Fibroblast of upper back skin (primary cell): ENCODE results near the gene GTF3A.

ENCODE experiments used
- DNase-seq: peaks from one replicate; pipeline ENCODE4 v3.0.0-alpha.2; 2013

The GTF3A gene

DNA sequence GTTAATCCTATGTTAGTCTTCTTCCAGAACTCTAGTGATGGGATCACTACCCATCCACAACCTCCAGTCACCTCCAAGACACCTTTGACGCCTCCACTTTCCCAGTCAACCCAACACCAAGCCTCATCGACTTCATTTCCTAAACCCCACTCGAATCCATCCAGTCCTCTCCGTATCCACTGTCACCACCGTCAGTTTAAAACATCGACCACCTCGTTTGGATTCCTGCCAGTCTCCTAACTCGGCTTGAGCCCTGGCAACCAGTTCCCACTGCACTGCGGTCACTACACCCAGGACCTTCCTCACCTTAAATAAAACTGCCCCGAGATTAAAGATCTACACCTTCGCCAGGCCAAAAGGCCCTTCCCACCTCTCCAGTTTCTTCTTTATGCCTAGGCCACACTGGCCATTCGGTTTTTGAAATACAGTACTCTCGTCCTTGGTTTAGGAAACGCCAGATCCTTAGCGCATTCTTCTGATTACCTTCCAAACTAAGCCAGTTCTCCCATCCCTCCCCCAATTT lies 24.7 kb downstream of the GTF3A start:
- DNase-seq, result no peak

DNA sequence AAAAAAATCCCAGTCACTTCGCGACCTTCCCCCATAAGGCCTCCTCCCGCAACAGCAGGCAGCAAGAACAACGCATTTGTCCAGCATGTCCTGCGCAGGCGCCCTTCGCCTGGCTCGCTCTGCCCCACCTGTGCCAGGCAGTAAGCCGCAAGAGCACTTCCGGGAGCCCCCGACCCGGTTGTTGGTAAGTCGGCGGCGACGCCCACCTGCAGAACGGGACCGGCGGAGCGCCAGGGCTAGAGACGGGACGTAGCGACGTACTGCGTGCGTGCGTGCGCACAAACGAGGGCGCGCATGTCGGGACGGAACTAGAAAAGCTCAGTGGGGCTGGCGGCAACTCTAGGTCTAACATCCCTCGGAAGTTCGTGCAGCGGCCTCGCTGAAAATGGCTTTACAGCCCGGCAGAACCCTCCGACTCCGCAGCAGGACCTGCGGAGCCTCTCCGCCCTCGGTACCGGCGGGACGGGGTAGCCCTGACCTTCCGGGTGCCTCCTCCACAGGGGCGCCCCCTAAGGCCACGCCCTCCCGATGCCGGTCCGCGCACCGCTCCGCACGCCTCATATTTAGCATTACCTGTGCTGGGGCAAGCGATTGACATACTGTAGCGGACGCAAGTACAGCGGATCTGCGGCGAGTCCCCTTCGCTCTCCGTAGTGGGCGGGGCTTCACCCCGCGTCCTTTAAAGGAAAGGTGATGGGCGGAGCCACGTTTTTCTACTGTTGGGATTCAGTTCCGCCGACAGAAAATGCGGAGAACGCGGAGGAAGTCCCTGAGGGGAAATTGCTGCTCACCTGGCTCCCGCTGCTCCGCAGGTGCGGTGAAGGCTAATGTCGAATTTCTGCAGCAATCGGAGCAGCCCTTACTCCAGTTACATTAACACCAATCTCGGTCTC lies 25.8 kb downstream of the GTF3A start, which contains the start of gene MTIF3:
Gene MTIF3 (minus strand): TSS at position 629 of the 893 bp plus-strand sequence. CDS start 10,116 bp downstream, outside the sequence.
- DNase-seq, result peak; percentile 90

DNA sequence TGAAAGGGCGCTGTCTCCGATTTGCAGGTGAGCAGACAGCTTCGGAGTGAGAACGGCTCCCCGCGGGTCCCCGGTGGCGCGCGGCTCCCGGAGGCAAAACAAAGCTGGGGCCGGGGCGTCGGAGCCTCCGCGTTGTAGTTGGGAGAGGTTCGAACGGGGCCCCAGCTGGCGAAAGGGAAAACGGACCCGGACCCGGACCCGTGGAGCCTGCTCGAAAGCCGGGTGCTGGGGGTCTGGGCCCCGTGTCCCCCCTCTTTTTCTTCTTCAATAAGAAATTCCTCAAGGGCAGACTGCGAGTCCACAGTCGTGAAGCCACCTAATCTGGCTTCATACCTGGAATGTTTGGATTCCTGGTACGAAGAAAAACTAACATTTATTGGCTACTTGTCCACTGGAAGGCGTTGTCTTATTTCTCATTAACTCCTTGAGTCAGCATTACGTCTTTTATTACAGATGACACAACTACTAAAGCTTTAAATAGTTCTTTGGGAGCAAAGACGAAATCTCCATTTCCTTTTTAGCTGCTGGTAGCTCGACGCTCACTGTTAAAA lies 26.6 kb downstream of the GTF3A start:
- DNase-seq, result peak; percentile 25

DNA sequence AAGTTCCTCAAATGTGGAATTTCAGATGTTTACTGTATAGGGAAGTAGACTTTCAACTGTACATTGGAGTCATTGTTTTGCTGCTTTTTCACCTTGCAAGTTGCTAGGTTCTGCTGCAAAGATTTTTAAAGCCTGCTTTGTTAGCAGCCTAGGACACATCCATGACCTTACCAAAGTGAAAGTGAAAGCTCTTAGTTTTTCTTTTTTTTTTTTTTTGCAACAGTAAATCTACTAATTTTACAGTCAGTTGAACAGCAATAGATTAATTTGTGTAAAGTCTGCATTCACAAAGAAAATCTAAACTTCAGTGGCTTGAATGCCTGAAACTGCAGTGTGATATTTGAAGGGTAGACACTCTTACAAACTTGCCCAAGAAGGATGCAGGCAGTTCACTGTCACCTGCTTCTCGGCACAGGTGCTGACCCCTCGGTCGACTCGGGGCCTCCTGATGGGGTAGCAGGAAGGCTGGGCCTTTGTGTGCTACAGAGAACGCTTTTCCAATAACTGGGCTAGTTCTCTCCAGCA lies 31.0 kb downstream of the GTF3A start:
- DNase-seq, result no peak

DNA sequence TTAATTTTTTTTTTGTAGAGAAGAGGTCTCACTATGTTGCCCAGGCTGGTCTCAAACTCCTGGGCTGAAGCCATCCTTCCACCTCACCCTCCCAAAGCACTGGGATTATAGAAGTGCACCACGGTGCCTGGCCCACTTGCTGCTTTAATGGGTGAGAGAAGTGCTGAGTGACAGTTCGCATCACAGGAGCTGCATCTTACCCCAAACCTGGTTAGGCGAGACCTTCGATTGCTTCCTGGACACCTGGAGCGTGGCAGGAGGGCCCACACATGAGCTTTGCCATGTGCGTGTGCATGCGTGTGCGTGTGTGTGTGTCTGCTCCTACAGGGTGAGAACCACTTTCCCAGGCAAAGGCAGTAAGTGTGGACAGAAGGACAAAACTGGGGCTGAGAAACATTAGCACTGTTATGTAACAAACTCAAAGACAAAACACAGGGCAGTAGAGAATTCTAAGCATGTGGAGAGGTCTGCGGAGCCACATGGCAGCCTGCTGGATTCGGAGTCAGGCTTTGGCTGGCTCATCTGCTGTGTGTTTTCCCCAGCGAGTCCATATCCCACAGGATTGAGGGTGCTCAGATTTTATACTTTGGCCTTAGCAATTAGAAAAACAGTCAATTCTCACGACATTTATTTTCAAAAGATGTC lies 37.6 kb downstream of the GTF3A start:
- DNase-seq, result peak; percentile 11

DNA sequence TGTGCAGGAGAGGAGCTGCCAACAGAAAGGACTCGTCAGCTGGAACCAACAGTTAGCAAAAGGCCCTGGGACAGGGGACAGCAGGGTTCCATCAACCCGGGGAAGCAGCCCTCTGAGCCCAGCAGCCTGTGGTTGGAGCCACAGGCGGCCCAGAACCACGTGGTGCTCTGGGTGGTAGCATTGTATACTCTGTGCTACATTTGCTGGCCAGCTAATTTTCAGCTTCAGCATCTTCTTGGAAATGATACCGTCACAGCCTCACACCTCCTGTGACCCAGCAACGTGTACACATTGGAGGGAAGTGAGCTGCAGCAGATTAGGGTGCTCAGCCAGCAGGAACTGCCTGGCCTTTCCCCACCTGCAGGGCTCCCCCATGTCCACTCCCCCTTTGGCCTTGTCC lies 39.1 kb downstream of the GTF3A start:
- no peak for DNase-seq

DNA sequence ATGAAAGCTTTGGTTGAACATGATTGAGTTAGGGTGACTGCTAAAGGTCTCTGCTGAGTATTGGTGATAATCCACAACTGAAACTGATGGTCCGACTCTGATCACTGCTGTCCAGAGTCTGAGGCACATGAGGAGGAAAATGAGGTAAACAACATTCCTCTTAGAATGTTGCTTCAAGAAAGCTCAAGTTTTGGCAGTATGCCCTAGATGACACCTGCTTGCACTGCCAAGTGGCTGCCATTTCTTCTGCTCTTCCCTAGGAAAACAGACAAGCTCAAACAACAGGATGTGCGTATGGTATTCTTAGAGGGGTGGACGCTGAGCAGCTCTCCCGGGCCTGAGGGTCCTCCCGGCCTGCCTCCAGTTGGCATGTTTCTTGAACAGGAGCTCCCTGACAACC lies 41.2 kb downstream of the GTF3A start:
- DNase-seq, result no peak

DNA sequence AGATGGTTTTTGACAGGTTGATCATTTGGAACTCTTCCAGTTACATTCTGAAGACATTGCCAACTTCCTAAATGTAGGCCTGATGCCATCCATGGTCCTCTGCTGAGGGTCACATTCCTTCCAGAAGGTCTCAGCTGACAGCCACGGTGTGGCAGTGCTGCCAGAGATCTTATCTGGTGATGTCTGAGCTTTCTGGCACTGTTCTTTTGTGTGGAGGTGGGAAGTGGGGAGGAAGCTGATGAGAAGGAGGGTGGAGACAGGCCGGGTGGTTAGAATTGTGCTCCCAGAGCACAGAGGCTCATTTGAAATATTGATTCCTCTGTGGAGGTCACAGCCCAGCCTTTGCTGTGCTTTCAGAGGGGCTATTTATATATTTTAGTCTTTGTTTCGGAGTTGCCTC lies 42.1 kb downstream of the GTF3A start:
- DNase-seq, result no peak

DNA sequence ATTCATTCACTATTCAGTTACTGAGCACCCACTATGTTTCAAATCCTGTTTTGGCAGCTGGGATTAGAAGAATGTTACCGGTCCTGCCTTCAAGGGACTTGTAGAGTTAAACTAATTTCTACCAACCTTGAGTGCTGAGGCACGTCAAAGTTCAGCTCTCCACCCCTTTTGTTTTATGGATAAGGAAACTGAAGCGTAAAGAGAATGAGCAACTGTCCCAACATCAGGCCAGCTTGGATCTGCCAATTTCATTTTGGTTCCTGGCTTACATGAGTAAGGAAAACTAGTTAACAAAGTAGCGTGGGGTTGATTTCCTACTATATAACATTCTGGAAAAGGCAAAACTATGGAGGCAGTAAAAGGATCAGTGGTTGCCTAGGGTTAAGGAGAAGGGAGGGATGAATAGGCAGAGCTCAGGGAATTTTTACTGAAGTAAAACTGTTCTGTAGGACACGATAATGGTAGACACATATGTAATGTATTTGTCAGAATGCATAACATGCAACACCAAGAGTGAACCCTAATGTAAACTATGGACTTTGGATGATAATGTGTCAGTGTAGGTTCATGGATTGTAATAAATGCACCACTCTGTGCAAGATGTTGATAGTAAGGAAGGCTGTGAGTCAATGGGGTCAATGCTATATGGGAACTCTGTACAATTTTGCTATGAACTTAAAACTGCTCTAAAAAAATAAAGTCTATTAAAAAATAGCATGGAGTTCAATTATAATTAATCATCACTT lies 45.8 kb downstream of the GTF3A start:
- DNase-seq, result no peak

DNA sequence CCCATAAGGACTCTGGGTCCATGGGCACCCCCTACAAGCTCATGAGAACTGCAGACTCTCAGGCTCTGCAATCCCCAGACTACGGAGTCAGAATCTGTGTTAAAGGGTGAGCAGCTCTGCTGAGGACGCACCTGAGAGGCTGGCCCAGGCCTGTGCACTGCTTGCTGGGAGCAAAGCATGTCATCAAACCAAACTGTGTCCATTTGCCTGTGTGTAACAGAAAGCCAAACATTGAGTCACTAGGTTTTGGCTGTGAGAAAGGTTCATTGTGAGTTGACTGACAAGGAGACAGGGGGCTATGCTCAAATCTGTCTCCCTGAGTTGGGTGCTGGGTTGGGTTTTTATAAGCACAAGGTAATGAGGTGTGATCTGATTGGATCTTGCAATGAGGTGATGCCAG lies 48.0 kb downstream of the GTF3A start:
- no peak for DNase-seq

DNA sequence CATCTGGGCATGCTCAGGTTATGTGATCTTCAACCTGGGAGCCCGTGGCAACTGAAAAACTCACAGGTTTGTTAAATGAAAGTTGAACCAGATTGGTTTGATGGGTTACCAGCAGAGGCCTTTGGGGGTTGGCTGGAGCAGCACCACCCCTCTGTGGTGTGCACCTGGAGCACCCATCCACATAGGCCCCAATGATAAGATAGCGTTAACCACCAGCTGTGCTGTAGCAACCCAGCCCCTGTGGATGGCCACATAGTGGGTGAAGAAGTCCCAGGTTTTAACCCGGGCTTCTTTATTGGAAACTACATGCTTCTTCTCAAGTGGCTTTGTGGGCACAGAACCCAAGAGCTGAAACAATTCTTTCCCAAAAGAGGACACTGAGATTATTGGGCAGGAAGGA lies 48.5 kb downstream of the GTF3A start:
- DNase-seq, result no peak

DNA sequence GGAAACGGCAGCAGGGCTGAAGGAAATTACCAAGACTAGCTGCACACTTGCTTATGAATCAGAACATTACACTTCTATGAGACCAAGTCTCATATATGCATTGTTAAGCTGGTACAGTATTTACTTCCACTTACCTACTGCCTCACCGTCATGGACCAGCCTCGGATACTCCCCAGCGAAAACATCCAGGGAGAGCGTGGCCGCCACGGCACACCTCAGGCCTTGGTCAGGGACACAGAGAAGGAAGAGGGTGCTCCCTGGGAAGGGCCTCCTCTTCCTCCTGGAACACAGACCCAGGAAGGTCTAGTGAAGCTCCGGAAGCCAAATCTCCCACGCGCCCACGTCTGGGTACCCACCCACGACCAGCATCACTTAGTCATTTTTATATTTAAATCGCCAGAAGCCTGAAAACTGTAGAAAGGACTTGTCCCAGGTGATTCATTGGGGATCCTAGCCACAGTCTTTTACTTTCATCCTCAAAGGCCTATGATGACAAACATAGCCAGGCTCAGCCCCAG lies 50.4 kb downstream of the GTF3A start:
- no peak for DNase-seq

DNA sequence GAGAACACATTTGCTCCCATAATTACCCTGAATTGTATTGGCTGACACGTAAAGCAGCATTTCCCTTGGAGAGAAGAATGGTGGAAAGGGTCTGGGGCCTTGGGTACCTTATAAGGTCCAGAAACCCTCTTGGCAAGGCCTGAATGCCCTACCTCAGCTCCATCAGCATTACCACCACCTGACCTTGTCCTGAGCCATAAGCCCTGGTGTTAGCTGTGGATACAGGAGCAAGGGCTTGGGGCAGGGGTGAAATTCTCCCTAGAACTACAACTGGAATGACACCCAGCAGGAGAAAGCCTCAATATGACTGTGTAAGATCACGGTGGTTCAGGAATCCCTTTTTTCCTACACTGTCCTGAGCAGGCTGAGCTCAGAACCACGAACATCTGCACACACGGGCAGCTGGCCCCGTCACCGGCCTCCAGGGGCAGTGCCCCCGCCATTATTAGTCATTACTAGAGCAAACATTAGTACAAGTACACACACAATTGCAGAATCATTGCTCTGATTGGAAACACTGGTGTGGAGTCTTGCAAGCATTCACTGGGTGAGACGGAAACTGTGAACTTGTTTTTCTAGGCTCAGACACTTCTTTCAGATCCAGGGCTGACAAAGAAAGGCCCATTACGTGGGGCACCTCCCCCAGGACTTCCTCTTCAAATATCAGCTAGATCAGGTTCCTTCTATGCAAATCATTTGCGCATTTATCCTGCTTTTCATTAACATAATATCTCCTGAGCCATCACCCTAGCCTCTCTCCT lies 52.7 kb downstream of the GTF3A start:
- no peak for DNase-seq

DNA sequence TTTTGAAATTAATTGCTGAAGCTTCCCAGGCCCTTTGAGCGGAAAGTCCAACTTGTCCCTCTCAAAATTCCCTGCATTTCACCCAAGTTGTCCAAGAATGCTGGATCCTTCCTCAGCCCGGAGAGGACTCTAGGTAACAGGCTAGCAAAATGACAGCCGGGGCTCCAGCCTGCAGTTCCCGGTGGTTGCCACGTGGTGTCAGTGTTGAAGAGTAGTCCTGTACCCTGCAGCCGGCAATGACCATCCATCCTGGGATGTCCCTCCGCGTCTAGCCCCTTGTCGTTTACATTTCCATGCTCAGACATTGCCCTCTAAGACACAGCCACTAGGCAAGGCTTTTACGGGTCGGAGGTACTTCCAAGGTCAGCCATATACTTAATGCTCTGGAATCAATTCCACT lies 57.3 kb downstream of the GTF3A start:
- DNase-seq, result no peak

DNA sequence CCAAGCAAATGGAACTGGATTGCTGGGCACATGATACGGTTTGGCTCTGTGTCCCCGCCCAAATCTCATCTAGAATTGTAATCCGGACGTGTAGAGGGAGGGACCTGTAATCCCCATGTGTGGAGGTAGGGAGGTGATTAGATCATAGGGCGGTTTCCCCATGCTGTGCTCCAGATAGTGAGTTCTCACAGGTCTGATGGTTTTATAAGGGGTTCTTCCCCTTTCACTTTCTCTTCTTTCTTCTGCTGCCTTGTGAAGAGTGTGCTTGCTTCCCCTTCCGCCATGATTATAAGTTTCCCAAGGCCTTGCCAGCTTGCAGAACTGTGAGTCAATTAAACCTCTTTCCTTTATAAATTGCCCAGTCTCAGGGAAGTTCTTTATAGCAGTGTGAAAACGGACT lies 58.6 kb downstream of the GTF3A start:
- DNase-seq, result no peak

DNA sequence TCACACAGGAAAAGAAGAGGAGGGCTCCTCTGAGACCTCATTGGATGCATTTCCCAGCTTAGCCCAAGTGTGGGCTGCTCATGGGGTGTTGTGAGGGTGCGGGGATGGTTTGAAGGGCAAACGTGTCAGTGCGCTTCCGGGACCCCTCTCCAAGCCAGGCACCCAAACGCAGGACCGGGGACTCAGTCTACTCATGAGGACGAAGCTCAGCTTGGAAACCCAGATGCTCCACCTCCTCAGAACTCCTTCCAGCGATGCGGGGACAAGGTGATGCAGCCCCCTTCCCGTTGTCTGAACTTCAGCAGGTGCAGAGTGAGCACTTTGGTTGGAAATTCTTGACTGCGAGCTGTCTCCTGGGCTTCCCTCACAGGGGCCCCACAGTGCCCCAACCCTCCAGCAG lies 59.0 kb downstream of the GTF3A start:
- no peak for DNase-seq
